NCI-H526 (cell line): ENCODE data around the gene PADI2.

Experiments used
- DNase-seq, 2 experiments: peaks; one replicate each; lab custom pipeline; 2025; lab: John Stamatoyannopoulos, UW

The PADI2 gene

GRCh38 chr1:17018849-17019248 is 100.4 kb downstream of the PADI2 start:
- no peak for DNase-seq

- DNase-seq: no peak
Observed at GRCh38 chr1:17017435-17017834, 101.8 kb downstream of the PADI2 start.
